Mammary epithelial cell (primary cell): ENCODE data around the gene OR4D2.

Experiments used
- CTCF ChIP-seq, 2 donors: IDR thresholded peaks in 1 of 2; conservative IDR thresholded peaks in 1 of 2; 2 replicates each; pipeline ENCODE4 v1.5.1; 2011 to 2012; ENCODE audit warnings: inconsistent platforms in 2 of 2, low read length in 2 of 2, mild to moderate bottlenecking in 2 of 2, control low read depth in 1 of 2, low read depth in 1 of 2; ENCODE audit not compliant: insufficient read depth in 1 of 2; ENCODE audit errors: extremely low read depth in 1 of 2
- EZH2 ChIP-seq: IDR thresholded peaks from 2 replicates; pipeline ENCODE4 v1.6.1; 2012; ENCODE audit warnings: low read length, inconsistent platforms, borderline replicate concordance

- TF ChIP-seq CTCF (conservative IDR thresholded peaks at IDR 0.05 in 1 of 2, IDR thresholded peaks at IDR 0.05 in 1 of 2; ENCODE audit: extremely low read depth in 1 of 2, insufficient read depth in 1 of 2, low read depth in 1 of 2, low read length in 2 of 2) (no peak), EZH2 (no peak)
Observed at GRCh38 chr17:58147930-58148434, 18.8 kb upstream of the OR4D2 start, which contains the start of gene OR4D1.
